HEK293 (cell line): ENCODE data around the gene FKBP10.

Source experiments
- MEIS1 ChIP-seq: sonication (generic); formaldehyde crosslinking; IDR thresholded peaks from 2 replicates; pipeline ENCODE4 v1.8.1; 2022; ENCODE audit warnings: missing genetic modification reagents, mild to moderate bottlenecking, borderline replicate concordance
- PRDM1 ChIP-seq: fragments of 450-650 bp; formaldehyde crosslinking; IDR thresholded peaks from 2 replicates; pipeline ENCODE4; 2016; ENCODE audit warnings: missing biosample characterization, missing genetic modification characterization
- YY1 ChIP-seq: fragments of 450-650 bp; formaldehyde crosslinking; IDR thresholded peaks from 2 replicates; pipeline ENCODE4 v1.5.1; 2018; ENCODE audit warnings: missing biosample characterization, missing genetic modification characterization
- ZBTB8A ChIP-seq: fragments of 450-650 bp; formaldehyde crosslinking; IDR thresholded peaks from 2 replicates; pipeline ENCODE4 v1.5.1; 2016; ENCODE audit warnings: missing biosample characterization, missing genetic modification characterization
- ZIC2 ChIP-seq: fragments of 450-650 bp; formaldehyde crosslinking; IDR thresholded peaks from 2 replicates; pipeline ENCODE4 v1.5.1; 2016; ENCODE audit warnings: missing biosample characterization, missing genetic modification characterization
- ZNF311 ChIP-seq: fragments of 450-650 bp; formaldehyde crosslinking; IDR thresholded peaks from 2 replicates; pipeline ENCODE4 v1.5.1; 2017; ENCODE audit warnings: missing biosample characterization, missing genetic modification characterization, borderline replicate concordance
- ZNF350 ChIP-seq: fragments of 450-650 bp; formaldehyde crosslinking; IDR thresholded peaks from 2 replicates; pipeline ENCODE4 v1.5.0; 2017; ENCODE audit warnings: missing biosample characterization, mild to moderate bottlenecking, missing genetic modification characterization
- ZNF548 ChIP-seq: fragments of 450-650 bp; formaldehyde crosslinking; IDR thresholded peaks from 2 replicates; pipeline ENCODE4 v1.5.1; 2016; ENCODE audit warnings: missing biosample characterization, missing genetic modification characterization
- ZNF549 ChIP-seq: fragments of 450-650 bp; IDR thresholded peaks from 2 replicates; pipeline ENCODE4 v1.5.1; 2018; ENCODE audit warnings: missing biosample characterization, missing genetic modification characterization, mild to moderate bottlenecking, inconsistent platforms, moderate library complexity
- TF ChIP-seq, protein P1 (sequence below): fragments of 450-650 bp; formaldehyde crosslinking; IDR thresholded peaks from 2 replicates; pipeline ENCODE4 v1.5.1; 2016; ENCODE audit warnings: missing biosample characterization, missing genetic modification characterization
- TF ChIP-seq, protein P2 (sequence below): fragments of 450-650 bp; formaldehyde crosslinking; IDR thresholded peaks from 2 replicates; pipeline ENCODE4 v1.5.1; 2016; ENCODE audit warnings: missing biosample characterization, missing genetic modification characterization
- TF ChIP-seq, protein P3 (sequence below): fragments of 450-650 bp; formaldehyde crosslinking; IDR thresholded peaks from 2 replicates; pipeline ENCODE4 v1.5.1; 2016; ENCODE audit warnings: missing biosample characterization, missing genetic modification characterization
- TF ChIP-seq, protein P4 (sequence below): fragments of 450-650 bp; formaldehyde crosslinking; IDR thresholded peaks from 2 replicates; pipeline ENCODE4 v1.5.1; 2016; ENCODE audit warnings: missing biosample characterization, missing genetic modification characterization
- TF ChIP-seq, protein P5 (sequence below): fragments of 450-650 bp; IDR thresholded peaks from 2 replicates; pipeline ENCODE4 v1.5.1; 2018; ENCODE audit warnings: missing biosample characterization, mild to moderate bottlenecking, missing genetic modification characterization

DNA sequence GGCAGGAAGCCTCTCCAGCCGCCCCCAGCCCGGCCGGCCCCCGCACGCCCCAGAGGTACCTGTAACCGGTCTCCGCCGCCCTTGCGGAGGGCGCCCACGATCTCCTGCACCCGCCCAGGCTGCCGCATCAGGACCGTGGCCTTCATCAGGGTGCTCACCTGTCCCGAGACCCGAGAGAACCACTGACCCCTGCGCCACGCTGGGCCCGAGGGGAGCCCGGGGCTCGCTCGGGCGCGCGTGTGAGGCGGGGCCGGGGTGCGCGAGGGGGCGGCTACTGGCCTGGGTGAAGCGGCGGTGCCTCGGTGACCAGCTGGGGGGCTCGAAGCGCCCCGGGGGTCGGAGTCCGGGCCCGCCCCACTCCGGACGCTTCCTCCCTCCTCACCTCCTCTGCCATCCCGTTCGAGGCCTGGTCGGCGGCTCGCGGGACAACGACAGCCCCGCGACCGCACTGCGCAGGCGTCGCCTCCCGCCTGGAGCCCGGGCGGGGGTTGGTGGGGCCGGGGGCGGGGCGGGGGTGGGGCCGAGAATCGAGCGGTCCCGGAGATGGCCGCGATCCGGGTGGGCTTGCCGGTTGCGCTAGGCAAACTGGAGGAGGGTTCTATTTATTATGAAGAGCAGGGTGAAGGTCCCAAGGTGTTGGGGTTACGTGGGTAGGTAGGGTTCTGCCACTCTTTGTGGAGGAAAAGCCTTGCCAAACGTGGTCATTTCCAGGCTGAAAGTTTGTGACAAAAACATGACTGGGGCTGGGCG, 23.2 kb downstream of the FKBP10 start, which contains the start of gene NT5C3B:
- TF ChIP-seq, protein P1, sequence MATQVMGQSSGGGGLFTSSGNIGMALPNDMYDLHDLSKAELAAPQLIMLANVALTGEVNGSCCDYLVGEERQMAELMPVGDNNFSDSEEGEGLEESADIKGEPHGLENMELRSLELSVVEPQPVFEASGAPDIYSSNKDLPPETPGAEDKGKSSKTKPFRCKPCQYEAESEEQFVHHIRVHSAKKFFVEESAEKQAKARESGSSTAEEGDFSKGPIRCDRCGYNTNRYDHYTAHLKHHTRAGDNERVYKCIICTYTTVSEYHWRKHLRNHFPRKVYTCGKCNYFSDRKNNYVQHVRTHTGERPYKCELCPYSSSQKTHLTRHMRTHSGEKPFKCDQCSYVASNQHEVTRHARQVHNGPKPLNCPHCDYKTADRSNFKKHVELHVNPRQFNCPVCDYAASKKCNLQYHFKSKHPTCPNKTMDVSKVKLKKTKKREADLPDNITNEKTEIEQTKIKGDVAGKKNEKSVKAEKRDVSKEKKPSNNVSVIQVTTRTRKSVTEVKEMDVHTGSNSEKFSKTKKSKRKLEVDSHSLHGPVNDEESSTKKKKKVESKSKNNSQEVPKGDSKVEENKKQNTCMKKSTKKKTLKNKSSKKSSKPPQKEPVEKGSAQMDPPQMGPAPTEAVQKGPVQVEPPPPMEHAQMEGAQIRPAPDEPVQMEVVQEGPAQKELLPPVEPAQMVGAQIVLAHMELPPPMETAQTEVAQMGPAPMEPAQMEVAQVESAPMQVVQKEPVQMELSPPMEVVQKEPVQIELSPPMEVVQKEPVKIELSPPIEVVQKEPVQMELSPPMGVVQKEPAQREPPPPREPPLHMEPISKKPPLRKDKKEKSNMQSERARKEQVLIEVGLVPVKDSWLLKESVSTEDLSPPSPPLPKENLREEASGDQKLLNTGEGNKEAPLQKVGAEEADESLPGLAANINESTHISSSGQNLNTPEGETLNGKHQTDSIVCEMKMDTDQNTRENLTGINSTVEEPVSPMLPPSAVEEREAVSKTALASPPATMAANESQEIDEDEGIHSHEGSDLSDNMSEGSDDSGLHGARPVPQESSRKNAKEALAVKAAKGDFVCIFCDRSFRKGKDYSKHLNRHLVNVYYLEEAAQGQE (tag by site-specific recombination): no peak
- TF ChIP-seq PRDM1 (tag by site-specific recombination) (no peak), MEIS1 (no peak), ZNF350 (tag by site-specific recombination) (no peak), ZNF549 (tag by site-specific recombination) (no peak), ZNF311 (tag by site-specific recombination) (no peak), YY1 (tag by site-specific recombination) (no peak), ZNF548 (tag by site-specific recombination) (no peak), ZBTB8A (peak; percentile 53), ZIC2 (tag by site-specific recombination) (no peak)
- TF ChIP-seq, protein P2, sequence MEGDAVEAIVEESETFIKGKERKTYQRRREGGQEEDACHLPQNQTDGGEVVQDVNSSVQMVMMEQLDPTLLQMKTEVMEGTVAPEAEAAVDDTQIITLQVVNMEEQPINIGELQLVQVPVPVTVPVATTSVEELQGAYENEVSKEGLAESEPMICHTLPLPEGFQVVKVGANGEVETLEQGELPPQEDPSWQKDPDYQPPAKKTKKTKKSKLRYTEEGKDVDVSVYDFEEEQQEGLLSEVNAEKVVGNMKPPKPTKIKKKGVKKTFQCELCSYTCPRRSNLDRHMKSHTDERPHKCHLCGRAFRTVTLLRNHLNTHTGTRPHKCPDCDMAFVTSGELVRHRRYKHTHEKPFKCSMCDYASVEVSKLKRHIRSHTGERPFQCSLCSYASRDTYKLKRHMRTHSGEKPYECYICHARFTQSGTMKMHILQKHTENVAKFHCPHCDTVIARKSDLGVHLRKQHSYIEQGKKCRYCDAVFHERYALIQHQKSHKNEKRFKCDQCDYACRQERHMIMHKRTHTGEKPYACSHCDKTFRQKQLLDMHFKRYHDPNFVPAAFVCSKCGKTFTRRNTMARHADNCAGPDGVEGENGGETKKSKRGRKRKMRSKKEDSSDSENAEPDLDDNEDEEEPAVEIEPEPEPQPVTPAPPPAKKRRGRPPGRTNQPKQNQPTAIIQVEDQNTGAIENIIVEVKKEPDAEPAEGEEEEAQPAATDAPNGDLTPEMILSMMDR (tag by site-specific recombination): no peak
- TF ChIP-seq, protein P3, sequence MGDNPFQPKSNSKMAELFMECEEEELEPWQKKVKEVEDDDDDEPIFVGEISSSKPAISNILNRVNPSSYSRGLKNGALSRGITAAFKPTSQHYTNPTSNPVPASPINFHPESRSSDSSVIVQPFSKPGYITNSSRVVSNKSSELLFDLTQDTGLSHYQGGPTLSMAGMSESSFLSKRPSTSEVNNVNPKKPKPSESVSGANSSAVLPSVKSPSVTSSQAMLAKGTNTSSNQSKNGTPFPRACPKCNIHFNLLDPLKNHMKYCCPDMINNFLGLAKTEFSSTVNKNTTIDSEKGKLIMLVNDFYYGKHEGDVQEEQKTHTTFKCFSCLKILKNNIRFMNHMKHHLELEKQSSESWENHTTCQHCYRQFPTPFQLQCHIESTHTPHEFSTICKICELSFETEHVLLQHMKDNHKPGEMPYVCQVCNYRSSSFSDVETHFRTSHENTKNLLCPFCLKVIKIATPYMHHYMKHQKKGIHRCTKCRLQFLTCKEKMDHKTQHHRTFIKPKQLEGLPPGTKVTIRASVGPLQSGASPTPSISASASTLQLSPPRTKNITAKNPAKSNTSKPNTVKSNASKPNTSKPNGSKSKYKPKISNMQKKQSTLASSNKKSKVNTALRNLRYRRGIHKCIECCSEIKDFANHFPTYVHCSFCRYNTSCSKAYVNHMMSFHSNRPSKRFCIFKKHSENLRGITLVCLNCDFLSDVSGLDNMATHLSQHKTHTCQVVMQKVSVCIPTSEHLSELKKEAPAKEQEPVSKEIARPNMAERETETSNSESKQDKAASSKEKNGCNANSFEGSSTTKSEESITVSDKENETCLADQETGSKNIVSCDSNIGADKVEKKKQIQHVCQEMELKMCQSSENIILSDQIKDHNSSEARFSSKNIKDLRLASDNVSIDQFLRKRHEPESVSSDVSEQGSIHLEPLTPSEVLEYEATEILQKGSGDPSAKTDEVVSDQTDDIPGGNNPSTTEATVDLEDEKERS (tag by site-specific recombination): no peak
- TF ChIP-seq, protein P4, sequence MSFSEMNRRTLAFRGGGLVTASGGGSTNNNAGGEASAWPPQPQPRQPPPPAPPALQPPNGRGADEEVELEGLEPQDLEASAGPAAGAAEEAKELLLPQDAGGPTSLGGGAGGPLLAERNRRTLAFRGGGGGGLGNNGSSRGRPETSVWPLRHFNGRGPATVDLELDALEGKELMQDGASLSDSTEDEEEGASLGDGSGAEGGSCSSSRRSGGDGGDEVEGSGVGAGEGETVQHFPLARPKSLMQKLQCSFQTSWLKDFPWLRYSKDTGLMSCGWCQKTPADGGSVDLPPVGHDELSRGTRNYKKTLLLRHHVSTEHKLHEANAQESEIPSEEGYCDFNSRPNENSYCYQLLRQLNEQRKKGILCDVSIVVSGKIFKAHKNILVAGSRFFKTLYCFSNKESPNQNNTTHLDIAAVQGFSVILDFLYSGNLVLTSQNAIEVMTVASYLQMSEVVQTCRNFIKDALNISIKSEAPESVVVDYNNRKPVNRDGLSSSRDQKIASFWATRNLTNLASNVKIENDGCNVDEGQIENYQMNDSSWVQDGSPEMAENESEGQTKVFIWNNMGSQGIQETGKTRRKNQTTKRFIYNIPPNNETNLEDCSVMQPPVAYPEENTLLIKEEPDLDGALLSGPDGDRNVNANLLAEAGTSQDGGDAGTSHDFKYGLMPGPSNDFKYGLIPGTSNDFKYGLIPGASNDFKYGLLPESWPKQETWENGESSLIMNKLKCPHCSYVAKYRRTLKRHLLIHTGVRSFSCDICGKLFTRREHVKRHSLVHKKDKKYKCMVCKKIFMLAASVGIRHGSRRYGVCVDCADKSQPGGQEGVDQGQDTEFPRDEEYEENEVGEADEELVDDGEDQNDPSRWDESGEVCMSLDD (tag by site-specific recombination): peak; percentile 58
- TF ChIP-seq, protein P5, sequence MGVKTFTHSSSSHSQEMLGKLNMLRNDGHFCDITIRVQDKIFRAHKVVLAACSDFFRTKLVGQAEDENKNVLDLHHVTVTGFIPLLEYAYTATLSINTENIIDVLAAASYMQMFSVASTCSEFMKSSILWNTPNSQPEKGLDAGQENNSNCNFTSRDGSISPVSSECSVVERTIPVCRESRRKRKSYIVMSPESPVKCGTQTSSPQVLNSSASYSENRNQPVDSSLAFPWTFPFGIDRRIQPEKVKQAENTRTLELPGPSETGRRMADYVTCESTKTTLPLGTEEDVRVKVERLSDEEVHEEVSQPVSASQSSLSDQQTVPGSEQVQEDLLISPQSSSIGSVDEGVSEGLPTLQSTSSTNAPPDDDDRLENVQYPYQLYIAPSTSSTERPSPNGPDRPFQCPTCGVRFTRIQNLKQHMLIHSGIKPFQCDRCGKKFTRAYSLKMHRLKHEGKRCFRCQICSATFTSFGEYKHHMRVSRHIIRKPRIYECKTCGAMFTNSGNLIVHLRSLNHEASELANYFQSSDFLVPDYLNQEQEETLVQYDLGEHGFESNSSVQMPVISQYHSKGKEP (tag by site-specific recombination): no peak
